GM23338 (cell line): Measurements from ENCODE around the gene C8G. TPM values are rescaled to one million over a fixed set of nuclear protein-coding genes. Genes with fewer than 3 reads are reported as not detected.

Source experiments
- ATAC-seq: fragments of 200-7000 bp; cut with Tn5 transposase; 3 replicates; pipeline ENCODE4 v1.9.1; 2020
- DNase-seq: peaks from one replicate; pipeline ENCODE4 v3.0.0-alpha.2; 2015; ENCODE audit warnings: low spot score
- H2AFZ ChIP-seq: fragments of 200-600 bp; sonication (generic); 2 replicates; pipeline ENCODE4 v1.8.0; 2016; ENCODE audit warnings: antibody characterized with exemption, mild to moderate bottlenecking, moderate library complexity
- H3F3A ChIP-seq: fragments of 200-600 bp; sonication (generic); replicated peaks from 2 replicates; pipeline ENCODE4 v1.8.0; 2017; ENCODE audit warnings: antibody characterized with exemption, mixed run types, low read depth
- H3K27ac ChIP-seq: fragments of 200-600 bp; sonication (generic); 2 replicates; pipeline ENCODE4 v1.6.1; 2016; ENCODE audit warnings: low read depth
- H3K27me3 ChIP-seq: fragments of 200-600 bp; sonication (generic); 2 replicates; pipeline ENCODE4 v1.8.0; 2016; ENCODE audit warnings: mild to moderate bottlenecking, mixed run types, moderate library complexity; ENCODE audit not compliant: insufficient read depth
- H3K36me3 ChIP-seq: fragments of 200-600 bp; sonication (generic); 2 replicates; pipeline ENCODE4 v1.8.0; 2016; ENCODE audit warnings: mild to moderate bottlenecking; ENCODE audit not compliant: insufficient read depth
- H3K4me1 ChIP-seq: fragments of 200-600 bp; sonication (generic); 2 replicates; pipeline ENCODE4 v1.8.0; 2016; ENCODE audit warnings: mild to moderate bottlenecking, moderate library complexity; ENCODE audit not compliant: insufficient read depth
- H3K4me2 ChIP-seq: fragments of 200-600 bp; sonication (generic); 2 replicates; pipeline ENCODE4 v1.7.1; 2017; ENCODE audit warnings: mixed run types
- H3K4me3 ChIP-seq: fragments of 200-600 bp; sonication (generic); 2 replicates; pipeline ENCODE4 v1.6.1; 2016; ENCODE audit warnings: mixed run types
- H3K79me2 ChIP-seq: fragments of 200-600 bp; sonication (generic); replicated peaks from 2 replicates; pipeline ENCODE4 v1.8.0; 2017; ENCODE audit warnings: mild to moderate bottlenecking; ENCODE audit not compliant: insufficient read depth
- H3K9me2 ChIP-seq: fragments of 200-600 bp; sonication (generic); 2 replicates; pipeline ENCODE4 v1.8.0; 2017; ENCODE audit not compliant: insufficient read depth
- H4K20me1 ChIP-seq: fragments of 200-600 bp; sonication (generic); replicated peaks from 2 replicates; pipeline ENCODE4 v1.8.0; 2017; ENCODE audit warnings: mild to moderate bottlenecking; ENCODE audit not compliant: insufficient read depth
- H3K27ac Mint-ChIP-seq: 2 replicates; pipeline ENCODE4 v1.8.0; 2020; ENCODE audit warnings: inconsistent platforms, mild to moderate bottlenecking, moderate library complexity, mixed read lengths
- H3K27me3 Mint-ChIP-seq: 3 replicates; pipeline ENCODE4 v1.8.0; 2022; ENCODE audit warnings: low read depth, mild to moderate bottlenecking, moderate library complexity, mixed read lengths, inconsistent platforms; ENCODE audit not compliant: insufficient read depth, poor library complexity
- H3K36me3 Mint-ChIP-seq: 3 replicates; pipeline ENCODE4 v1.8.0; 2021; ENCODE audit warnings: low read depth, mild to moderate bottlenecking, inconsistent platforms, moderate library complexity, mixed read lengths
- H3K4me1 Mint-ChIP-seq: 3 replicates; pipeline ENCODE4 v1.8.0; 2020; ENCODE audit warnings: mild to moderate bottlenecking, inconsistent platforms, mixed read lengths
- H3K4me3 Mint-ChIP-seq: 3 replicates; pipeline ENCODE4 v1.8.0; 2021; ENCODE audit warnings: moderate library complexity, mild to moderate bottlenecking, inconsistent platforms, mixed read lengths
- H3K9me3 Mint-ChIP-seq: 3 replicates; pipeline ENCODE4 v1.8.0; 2020; ENCODE audit warnings: moderate library complexity, mild to moderate bottlenecking, inconsistent platforms, mixed read lengths
- CREB1 ChIP-seq: fragments of 250-450 bp; sonication (Bioruptor Pico); IDR thresholded peaks from 2 replicates; pipeline ENCODE4 v1.5.0; 2020; ENCODE audit warnings: low read depth, mild to moderate bottlenecking, moderate library complexity
- CTCF ChIP-seq, 2 experiments: fragments of 200-600 bp in 1 of 2; sonication (generic) in 1 of 2; conservative IDR thresholded peaks; 2 replicates each; pipeline versions ENCODE4 v1.5.1 to v1.6.1; 2016 to 2017; ENCODE audit warnings: antibody characterized with exemption in 2 of 2, low read depth in 2 of 2, mild to moderate bottlenecking in 2 of 2, moderate library complexity in 1 of 2
- ETS1 ChIP-seq: IDR thresholded peaks from 2 replicates; pipeline ENCODE4 v1.6.1; 2016; ENCODE audit warnings: antibody characterized with exemption
- EZH2phosphoT487 ChIP-seq: fragments of 200-600 bp; sonication (generic); IDR thresholded peaks from one replicate; pipeline ENCODE4 v1.8.1; 2018; ENCODE audit warnings: antibody characterized with exemption; ENCODE audit not compliant: unreplicated experiment
- JUNB ChIP-seq: IDR thresholded peaks from one replicate; pipeline ENCODE4 v1.6.1; 2016; ENCODE audit warnings: antibody characterized with exemption; ENCODE audit not compliant: unreplicated experiment
- NANOG ChIP-seq: IDR thresholded peaks from 2 replicates; pipeline ENCODE4 v1.6.1; 2016; ENCODE audit warnings: antibody characterized with exemption, borderline replicate concordance
- REST ChIP-seq: IDR thresholded peaks from one replicate; pipeline ENCODE4 v1.6.1; 2018; ENCODE audit warnings: antibody characterized with exemption; ENCODE audit not compliant: unreplicated experiment
- STAT1 ChIP-seq: IDR thresholded peaks from one replicate; pipeline ENCODE4 v1.6.1; 2016; ENCODE audit warnings: antibody characterized with exemption; ENCODE audit not compliant: unreplicated experiment
- ZNF114 ChIP-seq: fragments of 250-450 bp; sonication (Bioruptor Pico); IDR thresholded peaks from 2 replicates; pipeline ENCODE4 v1.5.0; 2020; ENCODE audit warnings: mild to moderate bottlenecking, moderate library complexity
- ZNF331 ChIP-seq: fragments of 250-450 bp; sonication (Bioruptor Pico); IDR thresholded peaks from 2 replicates; pipeline ENCODE4 v1.5.0; 2020; ENCODE audit warnings: low read depth, mild to moderate bottlenecking, moderate library complexity
- ZNF462 ChIP-seq: fragments of 250-450 bp; sonication (Bioruptor Pico); IDR thresholded peaks from 2 replicates; pipeline ENCODE4 v1.5.0; 2020; ENCODE audit warnings: mild to moderate bottlenecking, moderate library complexity
- polyA plus RNA-seq: library from polyadenylated mRNA; unstranded; fragments of >200 nt; fragmentation: Nextera tagmentation; extraction: Ambion mirVana; gene quantifications from 2 replicates; pipeline ENCODE4 v1.2.1, GENCODE V29; 2016
- total RNA-seq: library from RNA; depleted of rRNA; stranded (reverse); fragments of >200 nt; shearing (Covaris generic); gene quantifications from 2 replicates; pipeline ENCODE4 v1.2.3, GENCODE V29; 2014

The C8G gene
- total and polyA plus RNA-seq, 2 experiments from 2014 or later = not detected

GRCh38 chr9:136900556-136900955, 44.5 kb upstream of the C8G start:
- TF ChIP-seq ZNF462 (CRISPR knock-in tag) (no peak), ZNF331 (CRISPR knock-in tag) (no peak), JUNB (no peak), REST (no peak), CREB1 (CRISPR knock-in tag) (no peak), NANOG (no peak), EZH2phosphoT487 (no peak), ETS1 (no peak), CTCF (conservative IDR thresholded peaks at IDR 0.05; ENCODE audit: low read depth in 2 of 2) (no peak), ZNF114 (no peak), STAT1 (no peak)
- ATAC-seq (no peak), DNase-seq (no peak)
- Histone ChIP-seq H3K79me2 (peaks cover 27% of the 10 kb centered on the region), H3K27ac (no peak overlapping the region), H3K4me3 (no peak overlapping the region), H3F3A (0 out of 2 replicates have a peak, but pooled peaks cover 9% of the 10 kb centered on the region), H4K20me1 (peaks cover 23% of the 10 kb centered on the region), H3K4me2 (no peak overlapping the region), H3K36me3 (peaks cover 24% of the 10 kb centered on the region), H3K4me1 (no peaks in the 10 kb centered on the region), H3K9me2 (no peaks in the 10 kb centered on the region), H2AFZ (no peak overlapping the region), H3K27me3 (no peaks in the 10 kb centered on the region)
- Mint-ChIP-seq H3K36me3 (peaks cover 53% of the 10 kb centered on the region), H3K27ac (no peak overlapping the region), H3K4me3 (no peak overlapping the region; the same call in 2 of the 3 replicates), H3K4me1 (0 out of 3 replicates have a peak, but pooled peaks cover 2% of the 10 kb centered on the region), H3K27me3 (peaks cover 3% of the 10 kb centered on the region), H3K9me3 (no peaks in the 10 kb centered on the region)
